GM23248 (cell line): Measurements from ENCODE around the gene WDR70.
"Not testable (repeated sequence)": the region's sequence is repeated elsewhere in the genome, so short reads cannot be mapped to it uniquely, and the experiment has no call there.

ENCODE experiments used
- EZH2 ChIP-seq: fragments of 200-600 bp; sonication (generic); IDR thresholded peaks from 2 replicates; pipeline ENCODE4 v1.6.1; 2018; ENCODE audit warnings: antibody characterized with exemption, mild to moderate bottlenecking; ENCODE audit not compliant: insufficient read depth, poor library complexity, severe bottlenecking
- EZH2phosphoT487 ChIP-seq: fragments of 200-600 bp; sonication (generic); IDR thresholded peaks from 2 replicates; pipeline ENCODE4 v1.6.1; 2018; ENCODE audit warnings: antibody characterized with exemption, moderate library complexity, mild to moderate bottlenecking, low read depth; ENCODE audit not compliant: insufficient read depth

- TF ChIP-seq EZH2, EZH2phosphoT487: not testable (repeated sequence)
Observed at GRCh38 chr5:37464581-37464980, 85.5 kb downstream of the WDR70 start.
